ENCODE data around the gene CHAMP1. TPM values are rescaled to one million over a fixed set of nuclear protein-coding genes. Genes with fewer than 3 reads are reported as not detected.
A peak's percentile ranks its signal among the peaks of the same experiment; 100 is the strongest.

Gene CHAMP1
- total RNA-seq, 1 experiment from 2014 or later, result 42.1 TPM

- H3K4me1 ChIP-seq, result peaks cover 4% of the 10 kb centered on the region; the same call in 1 of the 2 replicates
- TF ChIP-seq CTCF (IDR thresholded peaks at IDR 0.05; ENCODE audit: insufficient read depth in 1 of 2, low read depth in 1 of 2, low read length in 1 of 2, severe bottlenecking in 1 of 2, unreplicated experiment in 1 of 2), result no peak
- H3K27me3 ChIP-seq (replicated peaks; ENCODE audit: control insufficient read depth, insufficient read depth, low read length), result no peaks in the 10 kb centered on the region
- no peak for DNase-seq
- H3K9me3 ChIP-seq, result no peaks in the 10 kb centered on the region
- H3K9me3 Mint-ChIP-seq (ENCODE audit: unreplicated experiment), result no peaks in the 10 kb centered on the region
- no peaks in the 10 kb centered on the region for H3K36me3 ChIP-seq (ENCODE audit: control insufficient read depth, insufficient read depth, low read length)
- peak overlapping the region; percentile 88 for H3K4me3 Mint-ChIP-seq (ENCODE audit: unreplicated experiment)
- no TSS peak for BruUV-seq (replicated peaks)
- H3K4me3 ChIP-seq (ENCODE audit: low read depth, low read length), result peak overlapping the region; percentile 68
- peaks cover 18% of the 10 kb centered on the region for H3K4me1 Mint-ChIP-seq (ENCODE audit: low read depth, unreplicated experiment)
- peak overlapping the region; percentile 87 for H3K27ac Mint-ChIP-seq (ENCODE audit: unreplicated experiment)
- ChIA-PET CTCF (no interaction called here), POLR2A (no interaction called here)
- peaks cover 9% of the 10 kb centered on the region for H3K36me3 Mint-ChIP-seq (ENCODE audit: insufficient read depth, unreplicated experiment)
- intact Hi-C loops (cut with micrococcal nuclease; ENCODE audit: unreplicated experiment), result no loop called here
- no peaks in the 10 kb centered on the region for H3K27me3 Mint-ChIP-seq (ENCODE audit: insufficient read depth, unreplicated experiment)
These were observed 1.0 kb upstream of the CHAMP1 start for GRCh38 chr13:114313061-114313860.

GRCh38 chr13:114315074-114315785, 927 bp downstream of the CHAMP1 start:
- Mint-ChIP-seq H3K9me3 (ENCODE audit: unreplicated experiment) (no peaks in the 10 kb centered on the region), H3K27me3 (ENCODE audit: insufficient read depth, unreplicated experiment) (no peaks in the 10 kb centered on the region), H3K27ac (ENCODE audit: unreplicated experiment) (peak overlapping the region; percentile 28), H3K4me1 (ENCODE audit: low read depth, unreplicated experiment) (peaks cover 28% of the 10 kb centered on the region), H3K36me3 (ENCODE audit: insufficient read depth, unreplicated experiment) (peaks cover 22% of the 10 kb centered on the region), H3K4me3 (ENCODE audit: unreplicated experiment) (peak overlapping the region; percentile 88)
- Histone ChIP-seq H3K9me3 (no peaks in the 10 kb centered on the region), H3K4me1 (peaks cover 4% of the 10 kb centered on the region; the same call in 1 of the 2 replicates), H3K36me3 (ENCODE audit: control insufficient read depth, insufficient read depth, low read length) (no peaks in the 10 kb centered on the region; the same call in 1 of the 2 replicates), H3K4me3 (ENCODE audit: low read depth, low read length) (peak overlapping the region; percentile 68), H3K27me3 (replicated peaks; ENCODE audit: control insufficient read depth, insufficient read depth, low read length) (no peaks in the 10 kb centered on the region)
- intact Hi-C loops (cut with micrococcal nuclease; ENCODE audit: unreplicated experiment), result loop anchor here (2.0 kb wide), 1 partner anchor 34 kb away; the partner anchor contains the start of gene UPF3A
- no peak for DNase-seq
- CTCF ChIA-PET, result interaction anchor here (0.6 kb wide), 1 partner anchor 73 kb away, joined by 3 read pairs; no protein-coding TSS in a partner anchor
- POLR2A ChIA-PET, result no interaction called here
- TSS peak; percentile 66 for BruUV-seq (replicated peaks)
- TF ChIP-seq CTCF (IDR thresholded peaks at IDR 0.05; ENCODE audit: insufficient read depth in 1 of 2, low read depth in 1 of 2, low read length in 1 of 2, severe bottlenecking in 1 of 2, unreplicated experiment in 1 of 2), result no peak

GRCh38 chr13:114318624-114319023, 4.3 kb downstream of the CHAMP1 start:
- Mint-ChIP-seq H3K4me1 (ENCODE audit: low read depth, unreplicated experiment) (peaks cover 20% of the 10 kb centered on the region), H3K27ac (ENCODE audit: unreplicated experiment) (no peak overlapping the region), H3K4me3 (ENCODE audit: unreplicated experiment) (no peak overlapping the region), H3K36me3 (ENCODE audit: insufficient read depth, unreplicated experiment) (peaks cover 55% of the 10 kb centered on the region), H3K27me3 (ENCODE audit: insufficient read depth, unreplicated experiment) (no peaks in the 10 kb centered on the region), H3K9me3 (ENCODE audit: unreplicated experiment) (no peaks in the 10 kb centered on the region)
- no peak for DNase-seq
- ChIA-PET CTCF (interaction anchor here (0.7 kb wide), 1 partner anchor 29 kb away, joined by 3 read pairs; no protein-coding TSS in a partner anchor), POLR2A (no interaction called here)
- intact Hi-C loops (cut with micrococcal nuclease; ENCODE audit: unreplicated experiment), result no loop called here
- Histone ChIP-seq H3K4me3 (ENCODE audit: low read depth, low read length) (no peak overlapping the region), H3K9me3 (0 out of 2 replicates have a peak, but pooled peaks cover 2% of the 10 kb centered on the region), H3K36me3 (ENCODE audit: control insufficient read depth, insufficient read depth, low read length) (no peaks in the 10 kb centered on the region; the same call in 1 of the 2 replicates), H3K27me3 (replicated peaks; ENCODE audit: control insufficient read depth, insufficient read depth, low read length) (no peaks in the 10 kb centered on the region), H3K4me1 (peaks cover 4% of the 10 kb centered on the region; the same call in 1 of the 2 replicates)
- TF ChIP-seq CTCF (IDR thresholded peaks at IDR 0.05; ENCODE audit: insufficient read depth in 1 of 2, low read depth in 1 of 2, low read length in 1 of 2, severe bottlenecking in 1 of 2, unreplicated experiment in 1 of 2), result no peak
- BruUV-seq (replicated peaks), result no TSS peak
